ENCODE data around the gene GCN1.
A peak's percentile ranks its signal among the peaks of the same experiment; 100 is the strongest.

GCN1 gene

GRCh38 chr12:120117961-120118320 lies 76.6 kb downstream of the GCN1 start:
- no peak for DNase-seq (ENCODE audit: low read depth in 1 of 2, low spot score in 1 of 2)

GRCh38 chr12:120116792-120117651 lies 77.5 kb downstream of the GCN1 start:
- peak; percentile 94 to 95 for DNase-seq (ENCODE audit: low read depth in 1 of 2, low spot score in 1 of 2)

- DNase-seq (ENCODE audit: low read depth in 1 of 2, low spot score in 1 of 2) = no peak
Observed at GRCh38 chr12:120116441-120116791, 78.1 kb downstream of the GCN1 start, which contains the start of gene RAB35. Gene RAB35 (minus strand): TSS chr12:120116753. CDS start chr12:120116650, 103 bp downstream.

GRCh38 chr12:120115692-120116440 lies 78.6 kb downstream of the GCN1 start:
- no peak for DNase-seq (ENCODE audit: low read depth in 1 of 2, low spot score in 1 of 2)

GRCh38 chr12:120115066-120115465 lies 79.4 kb downstream of the GCN1 start:
- DNase-seq (ENCODE audit: low read depth in 1 of 2, low spot score in 1 of 2) = no peak

GRCh38 chr12:120110550-120111501 lies 83.7 kb downstream of the GCN1 start:
- peak in 1 of 2 donors; percentile 22 for DNase-seq (ENCODE audit: low read depth in 1 of 2, low spot score in 1 of 2)

- DNase-seq (ENCODE audit: low read depth in 1 of 2, low spot score in 1 of 2) = no peak
Observed at GRCh38 chr12:120109570-120110267, 84.8 kb downstream of the GCN1 start.

- DNase-seq (ENCODE audit: low read depth in 1 of 2, low spot score in 1 of 2) = no peak
Observed at GRCh38 chr12:120106151-120106550, 88.4 kb downstream of the GCN1 start.

GRCh38 chr12:120103371-120103770 lies 91.1 kb downstream of the GCN1 start:
- DNase-seq (ENCODE audit: low read depth in 1 of 2, low spot score in 1 of 2) = no peak

GRCh38 chr12:120103044-120103338 lies 91.5 kb downstream of the GCN1 start:
- DNase-seq (ENCODE audit: low read depth in 1 of 2, low spot score in 1 of 2) = no peak

GRCh38 chr12:120102189-120103043 lies 92.1 kb downstream of the GCN1 start:
- DNase-seq (ENCODE audit: low read depth in 1 of 2, low spot score in 1 of 2) = no peak

GRCh38 chr12:120101617-120102016 lies 92.9 kb downstream of the GCN1 start:
- no peak for DNase-seq (ENCODE audit: low read depth in 1 of 2, low spot score in 1 of 2)

GRCh38 chr12:120101182-120101581 lies 93.3 kb downstream of the GCN1 start:
- no peak for DNase-seq (ENCODE audit: low read depth in 1 of 2, low spot score in 1 of 2)

GRCh38 chr12:120100630-120101029 lies 93.9 kb downstream of the GCN1 start:
- DNase-seq (ENCODE audit: low read depth in 1 of 2, low spot score in 1 of 2) = no peak

GRCh38 chr12:120099738-120100137 lies 94.8 kb downstream of the GCN1 start:
- no peak for DNase-seq (ENCODE audit: low read depth in 1 of 2, low spot score in 1 of 2)

- no peak for DNase-seq (ENCODE audit: low read depth in 1 of 2, low spot score in 1 of 2)
Observed at GRCh38 chr12:120098756-120099470, 95.6 kb downstream of the GCN1 start.

- no peak for DNase-seq (ENCODE audit: low read depth in 1 of 2, low spot score in 1 of 2)
Observed at GRCh38 chr12:120096671-120097202, 97.8 kb downstream of the GCN1 start.

GRCh38 chr12:120095736-120096135 lies 98.8 kb downstream of the GCN1 start:
- no peak for DNase-seq (ENCODE audit: low read depth in 1 of 2, low spot score in 1 of 2)

GRCh38 chr12:120095331-120095730 lies 99.2 kb downstream of the GCN1 start:
- DNase-seq (ENCODE audit: low read depth in 1 of 2, low spot score in 1 of 2) = no peak
